ENCODE results near the gene FOXN3. TPM values are rescaled to one million over a fixed set of nuclear protein-coding genes. Genes with fewer than 3 reads are reported as not detected.

Gene FOXN3
- polyA plus RNA-seq, 3 donors: 38.7 to 57.4 (median 42.0) TPM

DNA sequence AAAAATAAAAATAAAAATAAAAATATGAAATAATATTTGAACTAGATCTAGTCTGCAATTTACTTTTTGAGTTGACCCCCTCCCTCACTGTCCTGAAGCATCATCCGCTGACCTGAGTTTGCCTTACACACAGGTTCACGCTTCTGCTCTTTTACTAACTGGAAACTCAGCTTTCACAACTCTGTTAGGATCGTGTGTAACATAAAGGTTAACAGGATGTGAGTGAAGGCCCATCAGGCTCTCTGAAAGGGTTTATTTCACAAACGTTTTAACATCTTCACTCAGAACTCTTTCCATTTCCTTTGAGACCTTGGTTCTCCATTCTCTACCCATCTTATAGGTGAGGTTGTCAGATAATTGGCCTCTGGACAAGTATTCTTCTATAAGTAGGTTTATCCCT is 191.4 kb downstream of the FOXN3 start:
- Mint-ChIP-seq H3K27me3 (ENCODE audit: low read depth in 3 of 3) (no peaks in the 10 kb centered on the region), H3K9me3 (no peaks in the 10 kb centered on the region), H3K36me3 (peaks cover 17 to 36% of the 10 kb centered on the region in 2 donors), H3K27ac (no peak overlapping the region), H3K4me3 (no peak overlapping the region), H3K4me1 (peaks cover 13% of the 10 kb centered on the region)
- H3K27me3 ChIP-seq (ENCODE audit: control insufficient read depth in 2 of 2, insufficient read depth in 2 of 2, low read length in 2 of 2): no peaks in the 10 kb centered on the region
- DNase-seq: no peak
- H3K79me2 ChIP-seq (ENCODE audit: insufficient read depth, low read length): peaks cover 27% of the 10 kb centered on the region
- peaks cover 0 to 2% of the 10 kb centered on the region in 2 donors for H3K4me1 ChIP-seq (ENCODE audit: control insufficient read depth in 1 of 2, insufficient read depth in 2 of 2, low read length in 2 of 2)
- intact Hi-C loops (cut with micrococcal nuclease): no loop called here
- no peak for TF ChIP-seq CTCF (IDR thresholded peaks at IDR 0.05)
- WGBS (ENCODE audit: insufficient coverage): no CpG with 5 or more reads among the region's 4 CpGs
- peaks cover 5 to 31% of the 10 kb centered on the region in 2 donors for H3K36me3 ChIP-seq (replicated peaks in 1 of 2; ENCODE audit: control insufficient read depth in 1 of 2, insufficient read depth in 2 of 2, low read length in 2 of 2)
- H3K4me3 ChIP-seq (replicated peaks in 1 of 3; ENCODE audit: low read depth in 2 of 3, low read length in 3 of 3): no peak overlapping the region
- H2AFZ ChIP-seq (ENCODE audit: insufficient read depth, low read depth, low read length, poor library complexity, severe bottlenecking): no peak overlapping the region
- H3K27ac ChIP-seq (ENCODE audit: low read depth in 1 of 2, low read length in 2 of 2): no peak overlapping the region
- H4K20me1 ChIP-seq (ENCODE audit: insufficient read depth, low read length): peaks cover 97% of the 10 kb centered on the region
- H3K4me2 ChIP-seq (replicated peaks; ENCODE audit: extremely low read depth, low read length, poor library complexity, severe bottlenecking): no peak overlapping the region
- H3K9me3 ChIP-seq (replicated peaks in 1 of 2; ENCODE audit: control insufficient read depth in 1 of 2, insufficient read depth in 1 of 2, low read length in 2 of 2): no peaks in the 10 kb centered on the region
- H3K9ac ChIP-seq (ENCODE audit: insufficient read depth, low read length, poor library complexity, severe bottlenecking): no peak overlapping the region

DNA sequence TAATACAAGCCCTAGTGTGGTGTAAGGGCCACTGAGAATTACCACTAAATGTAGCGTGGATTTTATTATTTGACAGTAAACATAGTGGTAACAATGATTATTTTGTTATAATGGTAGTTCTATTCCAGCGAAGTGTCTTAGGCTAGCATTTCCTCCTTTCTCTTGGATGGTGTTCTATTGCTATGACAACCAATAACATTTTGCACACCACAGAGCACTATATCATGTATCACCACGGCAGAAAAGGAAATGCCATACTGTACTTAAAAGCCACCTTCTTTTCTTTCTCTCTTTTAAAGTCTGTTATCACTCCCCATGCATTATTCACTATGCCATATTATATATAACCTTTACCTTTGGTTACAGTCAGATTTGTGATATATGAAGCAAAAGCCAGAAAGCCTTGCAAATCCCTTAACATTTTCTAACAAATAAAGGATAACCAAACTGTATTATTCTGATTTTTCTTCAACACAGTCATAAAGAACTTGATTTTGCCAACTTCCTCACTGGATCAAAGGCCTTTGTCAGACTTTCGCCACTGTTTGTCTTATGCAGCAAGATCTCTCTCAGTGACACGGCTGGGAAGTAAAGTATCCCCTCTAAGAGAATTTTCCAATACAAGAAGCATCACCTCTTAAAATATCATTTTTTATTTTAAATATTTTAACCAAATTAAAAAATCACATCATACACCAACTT is 195.8 kb downstream of the FOXN3 start:
- WGBS (ENCODE audit: insufficient coverage): no CpG with 5 or more reads among the region's 5 CpGs
- H3K36me3 ChIP-seq (replicated peaks in 1 of 2; ENCODE audit: control insufficient read depth in 1 of 2, insufficient read depth in 2 of 2, low read length in 2 of 2): peaks cover 15 to 55% of the 10 kb centered on the region in 2 donors
- H3K27ac Mint-ChIP-seq: peak overlapping the region; percentile 29 to 70 (median 41)
- no peak overlapping the region for H3K9ac ChIP-seq (ENCODE audit: insufficient read depth, low read length, poor library complexity, severe bottlenecking)
- peaks cover 0 to 2% of the 10 kb centered on the region in 2 donors for H3K4me1 ChIP-seq (ENCODE audit: control insufficient read depth in 1 of 2, insufficient read depth in 2 of 2, low read length in 2 of 2)
- no peak overlapping the region for H2AFZ ChIP-seq (ENCODE audit: insufficient read depth, low read depth, low read length, poor library complexity, severe bottlenecking)
- peaks cover 15% of the 10 kb centered on the region for H3K4me1 Mint-ChIP-seq
- no peak overlapping the region for H3K4me3 ChIP-seq (replicated peaks in 1 of 3; ENCODE audit: low read depth in 2 of 3, low read length in 3 of 3)
- H3K4me2 ChIP-seq (replicated peaks; ENCODE audit: extremely low read depth, low read length, poor library complexity, severe bottlenecking): no peak overlapping the region
- peaks cover 0 to 4% (median 0%) of the 10 kb centered on the region in 7 donors for H3K9me3 Mint-ChIP-seq
- H3K36me3 Mint-ChIP-seq: peaks cover 35 to 44% of the 10 kb centered on the region in 2 donors
- H3K9me3 ChIP-seq (replicated peaks in 1 of 2; ENCODE audit: control insufficient read depth in 1 of 2, insufficient read depth in 1 of 2, low read length in 2 of 2): peaks cover 0 to 8% of the 10 kb centered on the region in 2 donors
- H3K27ac ChIP-seq (ENCODE audit: low read depth in 1 of 2, low read length in 2 of 2): peak overlapping the region in 1 of 2 donors; percentile 42
- H3K79me2 ChIP-seq (ENCODE audit: insufficient read depth, low read length): peaks cover 11% of the 10 kb centered on the region
- intact Hi-C loops (cut with micrococcal nuclease): no loop called here
- TF ChIP-seq CTCF (IDR thresholded peaks at IDR 0.05): no peak
- H3K27me3 Mint-ChIP-seq (ENCODE audit: low read depth in 3 of 3): no peaks in the 10 kb centered on the region
- no peak overlapping the region for H3K4me3 Mint-ChIP-seq
- DNase-seq: peak in 2 of 3 donors; percentile 38 to 40
- H3K27me3 ChIP-seq (ENCODE audit: control insufficient read depth in 2 of 2, insufficient read depth in 2 of 2, low read length in 2 of 2): no peaks in the 10 kb centered on the region
- peaks cover 94% of the 10 kb centered on the region for H4K20me1 ChIP-seq (ENCODE audit: insufficient read depth, low read length)

Data from CD14-positive monocyte (primary cell).